GM21576 (cell line): ENCODE data around the gene PFKFB3.
"Not testable (repeated sequence)": the region's sequence is repeated elsewhere in the genome, so short reads cannot be mapped to it uniquely, and the experiment has no call there.

Experiments
- ATAC-seq: cut with Tn5 transposase; IDR thresholded peaks from one replicate; pipeline ENCODE4 v1.9.1; 2021; ENCODE audit warnings: mild to moderate bottlenecking, moderate library complexity; ENCODE audit not compliant: unreplicated experiment

PFKFB3 gene

GRCh38 chr10:6232846-6233724 lies 30.4 kb downstream of the PFKFB3 start:
- no peak for ATAC-seq

- ATAC-seq, result no peak
These were observed 31.1 kb downstream of the PFKFB3 start for GRCh38 chr10:6233725-6234277.

- ATAC-seq, result no peak
These were observed 31.6 kb downstream of the PFKFB3 start for GRCh38 chr10:6234371-6234770.

GRCh38 chr10:6236349-6237198 lies 33.8 kb downstream of the PFKFB3 start:
- ATAC-seq, result no peak

- ATAC-seq, result no peak
These were observed 34.4 kb downstream of the PFKFB3 start for GRCh38 chr10:6237199-6237530.

GRCh38 chr10:6238587-6239212 lies 36.0 kb downstream of the PFKFB3 start:
- not testable (repeated sequence) for ATAC-seq

- no peak for ATAC-seq
These were observed 36.7 kb downstream of the PFKFB3 start for GRCh38 chr10:6239213-6239991.

- ATAC-seq, result no peak
These were observed 37.5 kb downstream of the PFKFB3 start for GRCh38 chr10:6240254-6240653.

GRCh38 chr10:6242089-6242488 lies 39.4 kb downstream of the PFKFB3 start:
- no peak for ATAC-seq

GRCh38 chr10:6244510-6244909 lies 41.8 kb downstream of the PFKFB3 start:
- no peak for ATAC-seq

- no peak for ATAC-seq
These were observed 44.4 kb downstream of the PFKFB3 start for GRCh38 chr10:6247041-6247712.

GRCh38 chr10:6248908-6249307 lies 46.2 kb downstream of the PFKFB3 start:
- ATAC-seq, result not testable (repeated sequence)

GRCh38 chr10:6249698-6250097 lies 47.0 kb downstream of the PFKFB3 start:
- ATAC-seq, result no peak

- ATAC-seq, result no peak
These were observed 48.0 kb downstream of the PFKFB3 start for GRCh38 chr10:6250745-6251144.

GRCh38 chr10:6254201-6254600 lies 51.5 kb downstream of the PFKFB3 start:
- ATAC-seq, result no peak

GRCh38 chr10:6255548-6256061 lies 52.9 kb downstream of the PFKFB3 start:
- ATAC-seq, result no peak

- no peak for ATAC-seq
These were observed 53.7 kb downstream of the PFKFB3 start for GRCh38 chr10:6256439-6256838.

GRCh38 chr10:6259153-6259552 lies 56.4 kb downstream of the PFKFB3 start:
- ATAC-seq, result no peak

- no peak for ATAC-seq
These were observed 58.1 kb downstream of the PFKFB3 start for GRCh38 chr10:6260843-6261242.

GRCh38 chr10:6267941-6268340 lies 65.2 kb downstream of the PFKFB3 start:
- no peak for ATAC-seq
